Esophagus muscularis mucosa (tissue), 4 donors: ENCODE measurements around the gene PLD3. TPM values are rescaled to one million over a fixed set of nuclear protein-coding genes. Genes with fewer than 3 reads are reported as not detected.
"Not testable (repeated sequence)": the region's sequence is repeated elsewhere in the genome, so short reads cannot be mapped to it uniquely, and the experiment has no call there.

Experiments used
- DNase-seq: peaks from one replicate; pipeline ENCODE4 v3.0.0-alpha.2; 2017; ENCODE audit errors: extremely low spot score
- H3K27ac ChIP-seq, 4 donors: fragments of 200-600 bp; sonication (generic); replicated peaks in 1 of 4; 1 replicate in 3 of 4; 2 replicates in 1 of 4; pipeline ENCODE4 v1.5.1; 2016 to 2019; ENCODE audit warnings: mild to moderate bottlenecking in 1 of 4
- H3K27me3 ChIP-seq, 4 donors: fragments of 200-600 bp; sonication (generic); one replicate each; pipeline versions ENCODE4 v1.5.1 to v1.6.0; 2016 to 2019
- H3K36me3 ChIP-seq, 4 donors: fragments of 200-600 bp; sonication (generic); one replicate each; pipeline ENCODE4 v1.5.1; 2016 to 2019
- H3K4me1 ChIP-seq, 4 donors: fragments of 200-600 bp; sonication (generic); one replicate each; pipeline ENCODE4 v1.5.1; 2016 to 2019
- H3K4me3 ChIP-seq, 4 donors: fragments of 200-600 bp; sonication (generic); 1 replicate in 2 of 4; 2 replicates in 2 of 4; pipeline ENCODE4 v1.5.1; 2016 to 2019; ENCODE audit warnings: mild to moderate bottlenecking in 4 of 4, moderate library complexity in 1 of 4
- H3K9me3 ChIP-seq, 4 donors: fragments of 200-600 bp; sonication (generic); 1 replicate in 3 of 4; 2 replicates in 1 of 4; pipeline ENCODE4 v1.5.1; 2016 to 2019
- EP300 ChIP-seq: sonication (generic); formaldehyde crosslinking; IDR thresholded peaks from one replicate; pipeline ENCODE4 v1.6.1; 2017; ENCODE audit warnings: antibody characterized with exemption
- POLR2A ChIP-seq: fragments of 450-650 bp; IDR thresholded peaks from one replicate; pipeline ENCODE4 v1.6.1; 2017; ENCODE audit warnings: antibody characterized with exemption, moderate library complexity, mild to moderate bottlenecking, low read depth
- POLR2AphosphoS5 ChIP-seq, 2 donors: sonication (generic); formaldehyde crosslinking; IDR thresholded peaks; one replicate each; pipeline ENCODE4 v1.6.1; 2017; ENCODE audit warnings: antibody characterized with exemption in 2 of 2
- WGBS: methylation state at CpG from one replicate; pipeline ENCODE4 v1.1.5; 2018; 5-methylcytosine and 5-hydroxymethylcytosine counted together
- intact Hi-C: fragments of 100-400 bp; cut with DNase I; formaldehyde crosslinking; loops from one replicate; pipeline ENCODE4 v1.15.1; 2023
- total RNA-seq, 4 donors: library from RNA; depleted of rRNA; stranded (reverse); fragments of >200 nt; gene quantifications; one replicate each; pipeline versions ENCODE4 v1.1.0 to v1.2.1, GENCODE V29; 2016
- TF ChIP-seq, protein P1 (sequence below), 3 experiments: fragments of 200-600 bp in 2 of 3; fragments of 450-650 bp in 1 of 3; sonication (generic) in 2 of 3; IDR thresholded peaks; one replicate each; pipeline ENCODE4 v1.5.1; 2017 to 2019; ENCODE audit warnings: antibody characterized with exemption in 3 of 3, mild to moderate bottlenecking in 2 of 3, moderate library complexity in 1 of 3

PLD3 gene
- total RNA-seq, 4 donors from 2014 or later = 206 to 280 (median 223) TPM

DNA sequence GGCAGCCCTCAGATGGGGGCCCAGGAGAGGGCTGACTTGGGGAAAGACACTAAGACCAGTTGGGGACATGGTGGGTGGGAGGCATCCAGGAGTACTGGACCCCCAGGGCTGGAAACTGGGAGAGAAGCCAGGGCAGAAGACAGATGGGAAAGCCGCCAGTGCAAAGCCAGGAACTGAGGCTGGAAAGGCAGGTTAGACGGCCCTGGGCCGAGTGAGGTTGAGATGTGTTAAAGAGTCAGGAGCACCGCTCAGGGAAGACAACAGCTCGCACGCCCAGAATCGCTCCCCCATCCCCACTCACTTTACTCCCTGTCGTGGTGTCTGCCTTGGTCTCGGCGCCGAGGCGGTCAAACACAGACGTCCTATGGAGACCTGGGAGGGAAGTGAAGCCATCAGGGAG is 24.8 kb upstream of the PLD3 start:
- no peak overlapping the region for H3K4me3 ChIP-seq
- H3K9me3 ChIP-seq = no peaks in the 10 kb centered on the region
- H3K27ac ChIP-seq = no peak overlapping the region
- WGBS = 85% methylated on average over 13 of the region's 13 CpGs
- no peaks in the 10 kb centered on the region for H3K4me1 ChIP-seq
- no peak for TF ChIP-seq EP300
- no peak for TF ChIP-seq POLR2AphosphoS5 (IDR thresholded peaks at IDR 0.05)
- TF ChIP-seq POLR2A = no peak
- TF ChIP-seq, protein P1, sequence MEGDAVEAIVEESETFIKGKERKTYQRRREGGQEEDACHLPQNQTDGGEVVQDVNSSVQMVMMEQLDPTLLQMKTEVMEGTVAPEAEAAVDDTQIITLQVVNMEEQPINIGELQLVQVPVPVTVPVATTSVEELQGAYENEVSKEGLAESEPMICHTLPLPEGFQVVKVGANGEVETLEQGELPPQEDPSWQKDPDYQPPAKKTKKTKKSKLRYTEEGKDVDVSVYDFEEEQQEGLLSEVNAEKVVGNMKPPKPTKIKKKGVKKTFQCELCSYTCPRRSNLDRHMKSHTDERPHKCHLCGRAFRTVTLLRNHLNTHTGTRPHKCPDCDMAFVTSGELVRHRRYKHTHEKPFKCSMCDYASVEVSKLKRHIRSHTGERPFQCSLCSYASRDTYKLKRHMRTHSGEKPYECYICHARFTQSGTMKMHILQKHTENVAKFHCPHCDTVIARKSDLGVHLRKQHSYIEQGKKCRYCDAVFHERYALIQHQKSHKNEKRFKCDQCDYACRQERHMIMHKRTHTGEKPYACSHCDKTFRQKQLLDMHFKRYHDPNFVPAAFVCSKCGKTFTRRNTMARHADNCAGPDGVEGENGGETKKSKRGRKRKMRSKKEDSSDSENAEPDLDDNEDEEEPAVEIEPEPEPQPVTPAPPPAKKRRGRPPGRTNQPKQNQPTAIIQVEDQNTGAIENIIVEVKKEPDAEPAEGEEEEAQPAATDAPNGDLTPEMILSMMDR (IDR thresholded peaks at IDR 0.05) = no peak
- H3K36me3 ChIP-seq = peaks cover 74 to 95% (median 90%) of the 10 kb centered on the region in 4 donors
- DNase-seq = no peak
- intact Hi-C loops = no loop called here
- no peaks in the 10 kb centered on the region for H3K27me3 ChIP-seq

DNA sequence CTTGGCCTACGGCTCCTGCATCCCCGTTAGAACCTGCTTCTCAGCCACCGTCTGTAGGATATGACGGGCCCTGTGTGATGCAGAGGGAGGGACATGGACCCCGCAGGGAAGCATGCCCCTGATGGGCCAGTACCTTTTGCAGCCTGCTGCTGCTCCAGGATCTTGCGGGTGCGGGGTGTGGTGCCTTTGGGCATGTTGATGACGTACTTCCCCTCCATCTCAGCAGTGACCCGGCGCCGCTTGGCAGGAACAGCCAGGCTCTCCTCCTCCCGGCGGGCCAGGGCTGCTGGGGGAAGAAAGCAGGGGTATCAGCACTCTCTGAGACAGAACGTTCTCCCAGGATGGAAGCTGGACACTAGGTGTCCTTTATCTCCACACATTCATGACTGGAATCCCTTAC is 22.3 kb upstream of the PLD3 start:
- no peak overlapping the region for H3K4me3 ChIP-seq
- H3K4me1 ChIP-seq = no peaks in the 10 kb centered on the region
- intact Hi-C loops = no loop called here
- H3K9me3 ChIP-seq = no peaks in the 10 kb centered on the region
- DNase-seq = no peak
- peaks cover 79 to 100% (median 97%) of the 10 kb centered on the region in 4 donors for H3K36me3 ChIP-seq
- TF ChIP-seq POLR2A (no peak), POLR2AphosphoS5 (IDR thresholded peaks at IDR 0.05) (no peak), EP300 (no peak)
- TF ChIP-seq, protein P1 (IDR thresholded peaks at IDR 0.05) = no peak
- H3K27me3 ChIP-seq = no peaks in the 10 kb centered on the region
- H3K27ac ChIP-seq = no peak overlapping the region
- WGBS = 95% methylated on average over 12 of the region's 14 CpGs

DNA sequence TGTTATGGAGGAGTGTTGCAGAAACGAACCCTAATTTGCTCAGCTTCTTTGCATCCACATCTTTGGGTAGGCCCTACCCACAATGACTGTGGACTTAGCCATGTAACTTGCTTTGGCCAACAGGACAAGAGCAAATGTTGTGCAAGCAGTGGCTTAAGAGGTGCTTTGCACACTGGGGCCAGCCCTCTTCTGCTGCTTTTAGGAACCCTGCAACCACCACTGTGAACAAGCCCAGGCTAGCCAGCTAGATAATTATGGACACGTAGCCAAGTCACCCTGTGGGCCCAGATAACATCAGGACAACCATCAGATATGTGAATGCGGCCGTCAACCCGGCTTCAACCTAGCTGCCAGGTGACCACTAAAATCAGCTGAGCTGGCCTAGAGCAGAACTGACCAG is 17.4 kb upstream of the PLD3 start:
- DNase-seq = no peak
- H3K27me3 ChIP-seq = no peaks in the 10 kb centered on the region
- no peaks in the 10 kb centered on the region for H3K9me3 ChIP-seq
- H3K4me1 ChIP-seq = no peaks in the 10 kb centered on the region
- TF ChIP-seq, protein P1 (IDR thresholded peaks at IDR 0.05) = no peak
- TF ChIP-seq POLR2AphosphoS5 (IDR thresholded peaks at IDR 0.05) (no peak), EP300 (no peak), POLR2A (no peak)
- H3K36me3 ChIP-seq = peaks cover 62 to 99% (median 96%) of the 10 kb centered on the region in 4 donors
- intact Hi-C loops = no loop called here
- no peak overlapping the region for H3K27ac ChIP-seq
- no peak overlapping the region for H3K4me3 ChIP-seq
- WGBS = 96% methylated on average over 5 of the region's 5 CpGs

DNA sequence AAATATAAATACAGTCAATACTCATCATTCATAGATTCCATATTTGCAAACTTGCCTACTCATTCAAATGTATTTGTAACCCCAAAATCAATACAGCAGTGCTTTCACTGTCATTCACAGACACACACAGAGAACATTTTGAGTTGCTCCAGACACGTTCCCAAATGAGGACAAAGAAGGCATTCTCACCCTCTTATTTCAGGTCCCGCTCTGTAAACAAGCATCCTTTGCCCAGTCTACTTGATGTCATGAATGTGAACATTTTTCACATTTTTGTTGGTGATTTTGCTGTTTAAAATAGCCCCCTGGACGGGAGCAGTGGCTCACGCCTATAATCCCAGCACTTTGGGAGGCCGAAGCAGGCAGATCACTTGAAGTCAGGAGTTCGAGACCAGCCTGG is 15.8 kb upstream of the PLD3 start:
- TF ChIP-seq EP300 = no peak
- TF ChIP-seq POLR2A = no peak
- TF ChIP-seq, protein P1 (IDR thresholded peaks at IDR 0.05) = no peak
- TF ChIP-seq POLR2AphosphoS5 (IDR thresholded peaks at IDR 0.05) = no peak
- WGBS = 92% methylated on average over 6 of the region's 6 CpGs
- H3K27ac ChIP-seq = no peak overlapping the region
- H3K4me1 ChIP-seq = no peaks in the 10 kb centered on the region
- DNase-seq = no peak
- H3K36me3 ChIP-seq = peaks cover 52 to 85% (median 83%) of the 10 kb centered on the region in 4 donors
- intact Hi-C loops = no loop called here
- no peak overlapping the region for H3K4me3 ChIP-seq
- no peaks in the 10 kb centered on the region for H3K27me3 ChIP-seq
- no peaks in the 10 kb centered on the region for H3K9me3 ChIP-seq

DNA sequence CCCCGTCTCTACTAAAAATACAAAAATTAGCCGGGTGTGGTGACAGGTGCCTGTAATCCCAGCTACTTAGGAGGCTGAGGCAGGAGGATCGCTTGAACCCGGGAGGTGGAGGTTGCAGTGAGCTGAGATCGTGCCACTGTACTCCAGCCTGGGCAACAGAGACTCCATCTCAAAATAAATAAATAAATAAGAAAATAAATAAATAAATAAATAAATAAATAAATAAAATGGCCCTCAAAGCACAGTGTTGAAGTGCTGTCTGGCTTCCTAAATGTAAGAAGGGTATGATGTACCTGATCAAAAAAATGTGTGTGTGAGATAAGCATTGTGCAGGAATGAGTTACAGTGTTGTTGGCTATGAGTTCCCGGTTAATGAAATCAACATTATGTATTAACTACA is 15.4 kb upstream of the PLD3 start:
- H3K27ac ChIP-seq, H3K27me3 ChIP-seq, H3K4me1 ChIP-seq, H3K4me3 ChIP-seq, DNase-seq, intact Hi-C loops, H3K9me3 ChIP-seq: not testable (repeated sequence)
- H3K36me3 ChIP-seq = peaks cover 48 to 81% (median 79%) of the 10 kb centered on the region in 4 donors
- WGBS = 89% methylated on average over 6 of the region's 6 CpGs
